Activated B cell treated with CpG ODN at 0.5 μM for 24 hours (primary cell): Measurements from ENCODE around the gene STEAP1B. TPM values are rescaled to one million over a fixed set of nuclear protein-coding genes. Genes with fewer than 3 reads are reported as not detected.
"Not testable (repeated sequence)": the region's sequence is repeated elsewhere in the genome, so short reads cannot be mapped to it uniquely, and the experiment has no call there.

Experiments used
- ATAC-seq: fragments of 200-7000 bp; cut with Tn5 transposase; one replicate; pipeline ENCODE4 v1.10.0; 2021; ENCODE audit warnings: low read depth, mild to moderate bottlenecking, moderate library complexity
- CTCF ChIA-PET: fragments of 350-600 bp; sonication (Branson Sonifier 250); formaldehyde crosslinking; loops from one replicate; lab custom pipeline; 2021; ENCODE audit warnings: antibody characterized with exemption; lab: Charles Lee
- POLR2A ChIA-PET: fragments of 350-600 bp; sonication (Branson Sonifier 250); formaldehyde crosslinking; loops from one replicate; lab custom pipeline; 2021; ENCODE audit warnings: antibody characterized with exemption; lab: Charles Lee
- DNase-seq: peaks from one replicate; pipeline ENCODE4 v3.0.0; 2022
- H3K27ac Mint-ChIP-seq: one replicate; pipeline ENCODE4 v1.8.0; 2020; ENCODE audit warnings: mixed read lengths
- H3K27me3 Mint-ChIP-seq: one replicate; pipeline ENCODE4 v1.8.0; 2021; ENCODE audit warnings: mixed read lengths
- H3K36me3 Mint-ChIP-seq: one replicate; pipeline ENCODE4 v1.8.0; 2021; ENCODE audit warnings: low read depth, mixed read lengths
- H3K4me1 Mint-ChIP-seq: one replicate; pipeline ENCODE4 v1.8.0; 2021; ENCODE audit warnings: mixed read lengths
- H3K4me3 Mint-ChIP-seq: one replicate; pipeline ENCODE4 v1.8.0; 2020; ENCODE audit warnings: mild to moderate bottlenecking, mixed read lengths
- H3K9me3 Mint-ChIP-seq: one replicate; pipeline ENCODE4 v1.8.0; 2020; ENCODE audit warnings: mixed read lengths
- intact Hi-C: fragments of 100-400 bp; cut with micrococcal nuclease; formaldehyde crosslinking; loops from one replicate; pipeline ENCODE4 v1.15.1; 2024
- total RNA-seq: library from RNA; stranded (reverse); gene quantifications from 2 replicates; pipeline ENCODE4 v1.2.3, GENCODE V29; 2022
- TF ChIP-seq, protein P1 (sequence below): fragments of 200-600 bp; IDR thresholded peaks from one replicate; pipeline ENCODE4 v1.8.0; 2022; ENCODE audit warnings: antibody characterized with exemption, mild to moderate bottlenecking

The STEAP1B gene
- 96.4 and 117 TPM in 2 replicates for total RNA-seq

DNA sequence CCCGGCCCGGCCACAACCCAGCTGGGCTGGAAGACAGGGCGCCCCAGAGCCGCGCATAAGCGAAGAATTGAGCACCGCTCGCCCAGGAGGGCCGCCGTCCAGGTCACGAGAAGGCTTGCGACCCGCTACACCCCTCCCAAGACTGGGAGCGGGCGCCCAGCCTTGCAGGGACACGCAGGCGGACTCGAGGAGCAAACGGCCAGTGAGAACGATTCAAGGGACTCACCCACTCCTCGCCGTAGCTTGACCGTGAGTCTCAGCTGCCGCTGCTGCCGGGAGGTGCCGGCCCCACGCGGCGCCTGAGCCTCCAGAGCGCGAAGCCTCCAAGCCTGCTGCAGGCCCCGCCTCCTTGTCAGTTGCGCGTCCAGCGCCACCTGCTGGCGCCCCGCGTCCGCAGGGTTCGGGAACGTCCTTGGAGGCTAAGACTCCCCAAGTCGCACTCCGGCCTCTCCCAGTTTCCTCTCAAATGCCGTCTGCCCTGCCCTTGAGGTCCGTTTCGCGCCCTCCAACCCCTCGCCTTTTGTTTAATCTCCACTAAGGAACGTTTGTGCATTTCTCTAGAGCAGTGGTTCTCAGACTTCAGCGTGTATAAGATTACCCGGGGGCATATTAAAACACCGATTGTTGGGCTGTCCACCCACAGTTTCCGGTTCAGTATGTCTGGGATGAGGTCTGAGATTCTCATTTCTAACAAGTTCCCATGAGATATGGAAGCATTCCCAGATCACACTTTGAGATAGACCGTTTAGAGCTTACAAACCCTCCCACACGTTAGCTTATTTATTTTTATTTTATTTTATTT is at the start of gene STEAP1B:
Gene STEAP1B (minus strand): TSS at position 301 of the 802 bp plus-strand sequence. CDS start 5,333 bp downstream, outside the sequence.
- CTCF ChIA-PET, result interaction anchor here (0.6 to 3.1 kb wide), 5 partner anchors 10 to 397 kb away, joined by 3 to 36 read pairs (median 5); no protein-coding TSS in a partner anchor
- peak within 1 kb of the TSS; percentile 60 for H3K4me3 Mint-ChIP-seq
- H3K36me3 Mint-ChIP-seq, H3K9me3 Mint-ChIP-seq, H3K4me1 Mint-ChIP-seq, H3K27me3 Mint-ChIP-seq, H3K27ac Mint-ChIP-seq: not testable (repeated sequence)
- intact Hi-C loops, result loop anchor here (1.0 kb wide), 3 partner anchors 11 to 397 kb away; no protein-coding TSS in a partner anchor
- ATAC-seq (peak; percentile 98), DNase-seq (peak; percentile 87)
- POLR2A ChIA-PET, result interaction anchor here (0.7 kb wide), 1 partner anchor 45 kb away, joined by 4 read pairs; no protein-coding TSS in a partner anchor

DNA sequence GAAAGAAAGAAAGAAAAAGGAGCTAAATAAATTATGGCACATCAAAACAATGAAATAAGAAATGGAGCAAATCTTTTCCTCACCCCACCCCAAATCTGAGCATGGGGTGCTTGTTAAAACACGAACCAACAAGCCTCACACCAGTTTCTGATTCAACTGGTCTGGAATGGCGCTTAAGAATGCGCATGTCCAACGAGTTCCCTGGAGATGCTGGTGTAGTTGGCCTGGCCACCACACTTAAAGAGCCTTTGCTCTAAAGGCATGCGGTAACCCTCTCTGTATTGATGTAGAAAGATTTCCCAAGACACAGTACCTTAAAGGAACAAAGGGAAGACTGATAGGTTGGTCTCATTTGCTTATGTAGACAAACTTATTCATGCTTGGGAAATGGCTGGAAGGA is 49.1 kb upstream of the STEAP1B start:
- Mint-ChIP-seq H3K36me3 (no peaks in the 10 kb centered on the region), H3K27ac (no peak overlapping the region), H3K9me3 (no peaks in the 10 kb centered on the region), H3K4me3 (no peak overlapping the region), H3K4me1 (peaks cover 39% of the 10 kb centered on the region), H3K27me3 (peaks cover 10% of the 10 kb centered on the region)
- CTCF ChIA-PET, result interaction anchor here (1.2 kb wide), 1 partner anchor 12 kb away, joined by 3 read pairs; no protein-coding TSS in a partner anchor
- TF ChIP-seq, protein P1, sequence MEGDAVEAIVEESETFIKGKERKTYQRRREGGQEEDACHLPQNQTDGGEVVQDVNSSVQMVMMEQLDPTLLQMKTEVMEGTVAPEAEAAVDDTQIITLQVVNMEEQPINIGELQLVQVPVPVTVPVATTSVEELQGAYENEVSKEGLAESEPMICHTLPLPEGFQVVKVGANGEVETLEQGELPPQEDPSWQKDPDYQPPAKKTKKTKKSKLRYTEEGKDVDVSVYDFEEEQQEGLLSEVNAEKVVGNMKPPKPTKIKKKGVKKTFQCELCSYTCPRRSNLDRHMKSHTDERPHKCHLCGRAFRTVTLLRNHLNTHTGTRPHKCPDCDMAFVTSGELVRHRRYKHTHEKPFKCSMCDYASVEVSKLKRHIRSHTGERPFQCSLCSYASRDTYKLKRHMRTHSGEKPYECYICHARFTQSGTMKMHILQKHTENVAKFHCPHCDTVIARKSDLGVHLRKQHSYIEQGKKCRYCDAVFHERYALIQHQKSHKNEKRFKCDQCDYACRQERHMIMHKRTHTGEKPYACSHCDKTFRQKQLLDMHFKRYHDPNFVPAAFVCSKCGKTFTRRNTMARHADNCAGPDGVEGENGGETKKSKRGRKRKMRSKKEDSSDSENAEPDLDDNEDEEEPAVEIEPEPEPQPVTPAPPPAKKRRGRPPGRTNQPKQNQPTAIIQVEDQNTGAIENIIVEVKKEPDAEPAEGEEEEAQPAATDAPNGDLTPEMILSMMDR, result no peak
- POLR2A ChIA-PET, result interaction anchor here (0.7 kb wide), 1 partner anchor 185 kb away, joined by 3 read pairs; no protein-coding TSS in a partner anchor
- ATAC-seq (no peak), DNase-seq (no peak)
- intact Hi-C loops, result no loop called here

DNA sequence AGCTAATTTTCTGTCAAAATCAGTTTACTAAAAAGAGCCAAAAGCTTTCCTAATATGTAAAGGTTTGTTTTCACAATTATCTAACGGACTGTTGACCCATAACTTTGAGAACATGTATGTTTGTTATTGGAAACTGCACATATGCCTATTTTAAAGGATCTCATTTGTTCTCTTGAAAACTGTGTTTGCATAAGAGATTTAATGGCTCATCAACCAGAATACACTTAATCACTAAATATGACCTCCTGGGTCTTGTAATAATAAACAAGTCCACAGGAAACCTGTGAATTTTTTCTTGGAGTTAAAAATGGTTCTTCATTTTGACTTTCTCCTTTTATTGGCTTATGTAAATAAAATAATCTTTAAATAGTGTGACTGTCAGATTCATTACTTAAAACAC is 48.3 kb upstream of the STEAP1B start:
- Mint-ChIP-seq H3K9me3 (no peaks in the 10 kb centered on the region), H3K4me3 (no peak overlapping the region), H3K27me3 (peaks cover 10% of the 10 kb centered on the region), H3K36me3 (peaks cover 2% of the 10 kb centered on the region), H3K27ac (no peak overlapping the region), H3K4me1 (peaks cover 38% of the 10 kb centered on the region)
- ATAC-seq (no peak), DNase-seq (no peak)
- intact Hi-C loops, result no loop called here
- ChIA-PET CTCF (interaction anchor here (1.2 kb wide), 1 partner anchor 12 kb away, joined by 3 read pairs; no protein-coding TSS in a partner anchor), POLR2A (interaction anchor here (0.7 kb wide), 1 partner anchor 186 kb away, joined by 3 read pairs; no protein-coding TSS in a partner anchor)
- TF ChIP-seq, protein P1, result no peak

DNA sequence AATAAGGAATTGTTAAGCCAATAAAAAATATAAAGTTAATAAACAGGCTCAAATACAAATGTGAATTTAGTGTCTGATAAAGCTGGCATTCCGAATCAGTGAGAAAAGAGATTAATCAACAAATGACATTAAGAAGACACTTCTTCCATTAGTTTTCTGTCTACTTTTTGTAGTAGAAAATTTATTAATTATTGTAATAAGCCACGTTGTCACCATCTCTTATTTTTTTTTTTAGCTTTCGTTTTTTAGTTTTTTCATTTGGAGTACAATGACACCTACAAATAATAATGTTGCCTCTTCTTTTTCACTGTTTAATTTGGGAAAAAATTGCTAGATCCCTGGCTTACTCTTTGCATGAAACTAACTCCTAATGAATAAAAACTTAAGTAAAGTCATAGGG is 46.8 kb upstream of the STEAP1B start:
- intact Hi-C loops, result no loop called here
- H3K27ac Mint-ChIP-seq, result no peak overlapping the region
- ChIA-PET POLR2A (no interaction called here), CTCF (interaction anchor here (0.7 to 1.3 kb wide), 2 partner anchors 508 to 997 kb away, joined by 3 to 4 read pairs; no protein-coding TSS in a partner anchor)
- TF ChIP-seq, protein P1, result no peak
- peaks cover 2% of the 10 kb centered on the region for H3K36me3 Mint-ChIP-seq
- H3K27me3 Mint-ChIP-seq, result peaks cover 10% of the 10 kb centered on the region
- DNase-seq (no peak), ATAC-seq (no peak)
- H3K4me1 Mint-ChIP-seq, result peaks cover 27% of the 10 kb centered on the region
- no peak overlapping the region for H3K4me3 Mint-ChIP-seq
- no peaks in the 10 kb centered on the region for H3K9me3 Mint-ChIP-seq

DNA sequence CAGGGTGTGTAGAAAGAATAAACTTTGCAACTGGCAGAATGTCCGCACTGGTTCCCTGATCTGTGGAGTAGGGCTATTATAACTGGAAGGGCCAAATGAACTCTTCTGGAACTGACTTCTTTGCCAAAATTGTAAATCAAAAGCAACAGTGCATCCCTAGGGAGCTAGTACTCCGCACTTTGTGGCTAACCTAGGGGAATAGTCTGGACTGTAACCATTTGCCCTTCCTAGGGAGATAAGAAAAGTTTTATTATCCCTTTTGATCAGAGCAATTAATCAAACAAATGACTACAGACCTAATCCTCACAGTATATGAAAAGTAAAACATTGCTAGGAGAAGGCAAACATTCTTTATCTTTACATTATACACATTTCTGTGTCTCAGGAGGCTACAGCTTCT is 45.5 kb upstream of the STEAP1B start:
- DNase-seq (no peak), ATAC-seq (no peak)
- Mint-ChIP-seq H3K4me1 (peaks cover 14% of the 10 kb centered on the region), H3K27me3 (peaks cover 7% of the 10 kb centered on the region), H3K36me3 (peaks cover 2% of the 10 kb centered on the region), H3K27ac (no peak overlapping the region), H3K4me3 (no peak overlapping the region), H3K9me3 (no peaks in the 10 kb centered on the region)
- POLR2A ChIA-PET, result no interaction called here
- intact Hi-C loops, result no loop called here
- CTCF ChIA-PET, result interaction anchor here (0.8 to 1.3 kb wide), 2 partner anchors 187 to 509 kb away, joined by 3 read pairs; no protein-coding TSS in a partner anchor
- TF ChIP-seq, protein P1, result no peak
